ENCODE measurements around the gene NDUFAF3. TPM values are rescaled to one million over a fixed set of nuclear protein-coding genes. Genes with fewer than 3 reads are reported as not detected.
A peak's percentile ranks its signal among the peaks of the same experiment; 100 is the strongest.
"Not testable (repeated sequence)": the region's sequence is repeated elsewhere in the genome, so short reads cannot be mapped to it uniquely, and the experiment has no call there.

NDUFAF3 gene
- total RNA-seq, 2 donors from 2014 or later = 32.9 to 39.1 TPM

DNA sequence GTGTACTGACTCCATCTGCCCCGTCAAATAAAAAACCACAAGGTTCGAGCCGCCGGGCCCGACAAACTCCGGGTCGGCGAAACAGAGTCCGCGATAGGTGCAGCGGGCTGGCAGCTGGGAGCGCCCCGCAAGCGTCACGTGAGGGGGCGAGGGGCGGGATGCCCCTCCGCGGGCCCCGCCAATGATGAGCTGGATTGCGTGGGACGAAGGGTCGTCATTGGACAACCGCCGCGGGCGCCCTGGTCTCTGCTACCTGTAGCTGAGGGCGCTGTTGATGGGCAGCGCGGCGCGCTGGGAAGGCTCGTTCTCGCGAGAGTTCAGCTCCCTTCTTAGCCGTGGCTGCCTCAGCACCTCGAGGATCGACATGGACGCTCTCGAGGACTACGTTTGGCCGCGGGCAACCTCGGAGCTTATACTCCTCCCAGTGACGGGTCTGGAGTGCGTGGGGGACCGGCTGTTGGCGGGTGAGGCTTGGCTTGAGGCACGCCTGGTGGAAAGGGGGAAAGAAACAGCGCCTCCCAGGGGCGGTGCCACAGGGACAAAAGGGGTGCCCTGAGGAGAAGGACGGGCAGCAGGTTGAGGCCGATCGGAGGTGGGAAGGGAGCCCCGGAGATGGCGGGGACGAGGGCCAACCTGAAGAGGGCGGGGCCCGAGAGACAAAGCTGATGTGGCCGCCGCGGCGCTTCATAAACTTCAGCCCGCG, 14.7 kb upstream of the NDUFAF3 start, which contains the start of gene WDR6:
Gene WDR6 (plus strand): TSS at position 324 of the 703 bp plus-strand sequence. CDS start 41 bp downstream, at position 365.
- Mint-ChIP-seq H3K27me3 (ENCODE audit: insufficient read depth) (peaks cover 43% of the 10 kb centered on the region), H3K4me3 (peak within 1 kb of the TSS; percentile 97), H3K27ac (peak within 1 kb of the TSS; percentile 100), H3K9me3 (no peaks in the 10 kb centered on the region), H3K4me1 (peaks cover 19% of the 10 kb centered on the region), H3K36me3 (ENCODE audit: low read depth) (peaks cover 17% of the 10 kb centered on the region)
- Histone ChIP-seq H3K4me3 (ENCODE audit: low read length) (peak within 1 kb of the TSS; percentile 87), H3K27me3 (ENCODE audit: control insufficient read depth, insufficient read depth, low read length, poor library complexity, severe bottlenecking) (peaks cover 40% of the 10 kb centered on the region), H3K36me3 (ENCODE audit: control insufficient read depth, insufficient read depth, low read length) (peaks cover 15% of the 10 kb centered on the region), H3K27ac (ENCODE audit: low read depth, low read length) (peak within 1 kb of the TSS; percentile 95), H3K9ac (ENCODE audit: extremely low read depth, low read length, poor library complexity, severe bottlenecking) (peak within 1 kb of the TSS; percentile 93), H3K4me1 (ENCODE audit: control insufficient read depth, insufficient read depth, low read length) (peaks cover 10% of the 10 kb centered on the region), H3K9me3 (ENCODE audit: control insufficient read depth, low read length) (no peaks in the 10 kb centered on the region)
- 0 to 3% methylated on average over 22 to 65 of the region's 65 CpGs for WGBS, 2 experiments (ENCODE audit: insufficient coverage in 1 of 2, insufficient read length in 1 of 2)
- TF ChIP-seq CTCF (conservative IDR thresholded peaks at IDR 0.05) = peak; percentile 55
- peak; percentile 99 for DNase-seq

GRCh38 chr3:49007771-49008528, 14.0 kb upstream of the NDUFAF3 start:
- Mint-ChIP-seq H3K4me3 (peak overlapping the region; percentile 97), H3K9me3 (no peaks in the 10 kb centered on the region), H3K4me1 (peaks cover 19% of the 10 kb centered on the region), H3K36me3 (ENCODE audit: low read depth) (peaks cover 17% of the 10 kb centered on the region), H3K27ac (peak overlapping the region; percentile 100), H3K27me3 (ENCODE audit: insufficient read depth) (peaks cover 35% of the 10 kb centered on the region)
- peaks cover 21% of the 10 kb centered on the region for H3K36me3 ChIP-seq (ENCODE audit: control insufficient read depth, insufficient read depth, low read length)
- H3K9ac ChIP-seq (ENCODE audit: extremely low read depth, low read length, poor library complexity, severe bottlenecking) = peak overlapping the region; percentile 93
- H3K9me3 ChIP-seq (ENCODE audit: control insufficient read depth, low read length) = no peaks in the 10 kb centered on the region
- no peak for TF ChIP-seq CTCF (conservative IDR thresholded peaks at IDR 0.05)
- peak; percentile 97 for DNase-seq
- peak overlapping the region; percentile 95 for H3K27ac ChIP-seq (ENCODE audit: low read depth, low read length)
- H3K27me3 ChIP-seq (ENCODE audit: control insufficient read depth, insufficient read depth, low read length, poor library complexity, severe bottlenecking) = peaks cover 33% of the 10 kb centered on the region
- peaks cover 10% of the 10 kb centered on the region for H3K4me1 ChIP-seq (ENCODE audit: control insufficient read depth, insufficient read depth, low read length)
- 21 to 80% methylated on average over 6 to 41 of the region's 41 CpGs for WGBS, 2 experiments (ENCODE audit: insufficient coverage in 1 of 2, insufficient read length in 1 of 2)
- H3K4me3 ChIP-seq (ENCODE audit: low read length) = peak overlapping the region; percentile 87

GRCh38 chr3:49008627-49009026, 13.3 kb upstream of the NDUFAF3 start:
- Mint-ChIP-seq H3K27me3 (ENCODE audit: insufficient read depth) (peaks cover 29% of the 10 kb centered on the region), H3K36me3 (ENCODE audit: low read depth) (peaks cover 17% of the 10 kb centered on the region), H3K4me1 (peaks cover 19% of the 10 kb centered on the region), H3K27ac (peak overlapping the region; percentile 32), H3K4me3 (peak overlapping the region; percentile 97)
- Histone ChIP-seq H3K27me3 (ENCODE audit: control insufficient read depth, insufficient read depth, low read length, poor library complexity, severe bottlenecking) (peaks cover 26% of the 10 kb centered on the region), H3K4me3 (ENCODE audit: low read length) (peak overlapping the region; percentile 87), H3K36me3 (ENCODE audit: control insufficient read depth, insufficient read depth, low read length) (peaks cover 28% of the 10 kb centered on the region)
- DNase-seq; H3K9ac ChIP-seq (ENCODE audit: extremely low read depth, low read length, poor library complexity, severe bottlenecking); H3K9me3 Mint-ChIP-seq; H3K4me1 ChIP-seq (ENCODE audit: control insufficient read depth, insufficient read depth, low read length); H3K9me3 ChIP-seq (ENCODE audit: control insufficient read depth, low read length); H3K27ac ChIP-seq (ENCODE audit: low read depth, low read length): not testable (repeated sequence)
- 91% methylated on average over 5 of the region's 5 CpGs; no CpG with 5 or more reads in 1 of the 2 experiments for whole genome bisulfite sequencing, 2 experiments (ENCODE audit: insufficient coverage in 1 of 2, insufficient read length in 1 of 2)
